Mesenchymal stem cell (in vitro differentiated cells and primary cell): ENCODE results near the gene ABHD17B.

Experiments used
- DNase-seq: peaks from one replicate; pipeline ENCODE4 v3.0.0-alpha.2; 2013
- H2AFZ ChIP-seq: one replicate; pipeline ENCODE4 v1.6.1; 2013; ENCODE audit warnings: low read depth, mild to moderate bottlenecking, control low read depth, inconsistent platforms, low read length, moderate library complexity
- H2AK5ac ChIP-seq: 2 replicates; pipeline ENCODE4 v1.6.1; 2013; ENCODE audit warnings: low read length, moderate library complexity, mild to moderate bottlenecking, inconsistent platforms; ENCODE audit not compliant: severe bottlenecking
- H2BK120ac ChIP-seq: one replicate; pipeline ENCODE4 v1.6.1; 2013; ENCODE audit warnings: low read depth, mild to moderate bottlenecking, inconsistent platforms, low read length, moderate library complexity
- H2BK12ac ChIP-seq, 2 experiments: one replicate each; pipeline ENCODE4 v1.6.1; 2013; ENCODE audit warnings: inconsistent platforms in 2 of 2, low read length in 2 of 2, mild to moderate bottlenecking in 2 of 2, moderate library complexity in 2 of 2, control low read depth in 1 of 2
- H2BK15ac ChIP-seq: one replicate; pipeline ENCODE4 v1.6.1; 2013; ENCODE audit warnings: mild to moderate bottlenecking, low read depth, inconsistent platforms; ENCODE audit not compliant: poor library complexity, severe bottlenecking
- H2BK5ac ChIP-seq: 2 replicates; pipeline ENCODE4 v1.6.1; 2013; ENCODE audit warnings: low read depth, mild to moderate bottlenecking, low read length, control low read depth, inconsistent platforms; ENCODE audit not compliant: poor library complexity, severe bottlenecking
- H3K14ac ChIP-seq, 2 experiments: one replicate each; pipeline ENCODE4 v1.6.1; 2013; ENCODE audit warnings: inconsistent platforms in 2 of 2, low read length in 2 of 2, control low read depth in 1 of 2, mild to moderate bottlenecking in 1 of 2, moderate library complexity in 1 of 2
- H3K18ac ChIP-seq, 2 experiments: one replicate each; pipeline ENCODE4 v1.6.1; 2013; ENCODE audit warnings: inconsistent platforms in 2 of 2, low read length in 2 of 2, control low read depth in 1 of 2, low read depth in 1 of 2, mild to moderate bottlenecking in 1 of 2
- H3K23ac ChIP-seq, 2 experiments: one replicate each; pipeline ENCODE4 v1.6.1; 2013; ENCODE audit warnings: inconsistent platforms in 2 of 2, low read length in 2 of 2, mild to moderate bottlenecking in 2 of 2, moderate library complexity in 2 of 2, control low read depth in 1 of 2
- H3K27ac ChIP-seq: 2 replicates; pipeline ENCODE4 v1.5.1; 2013; ENCODE audit warnings: mild to moderate bottlenecking, moderate library complexity, low read length, control low read depth, inconsistent platforms; ENCODE audit not compliant: poor library complexity, severe bottlenecking
- H3K27me3 ChIP-seq, 2 experiments: 2 replicates each; pipeline versions ENCODE4 v1.6.1 to v1.7.0; 2013; ENCODE audit warnings: low read length in 2 of 2, mild to moderate bottlenecking in 2 of 2, moderate library complexity in 2 of 2, control low read depth in 1 of 2, inconsistent platforms in 1 of 2; ENCODE audit not compliant: control insufficient read depth in 1 of 2, insufficient read depth in 1 of 2
- H3K36me3 ChIP-seq, 2 experiments: 2 replicates each; pipeline versions ENCODE4 v1.6.1 to v1.7.0; 2013; ENCODE audit warnings: low read length in 2 of 2, control low read depth in 1 of 2, inconsistent platforms in 1 of 2, low read depth in 1 of 2, mild to moderate bottlenecking in 1 of 2; ENCODE audit not compliant: insufficient read depth in 2 of 2, control insufficient read depth in 1 of 2
- H3K4ac ChIP-seq, 2 experiments: one replicate each; pipeline ENCODE4 v1.6.1; 2013; ENCODE audit warnings: inconsistent platforms in 2 of 2, low read length in 2 of 2, mild to moderate bottlenecking in 2 of 2, moderate library complexity in 2 of 2, control low read depth in 1 of 2, low read depth in 1 of 2
- H3K4me1 ChIP-seq: 2 replicates; pipeline ENCODE4 v1.6.1; 2013; ENCODE audit warnings: low read depth, low read length, control low read depth; ENCODE audit not compliant: control insufficient read depth, insufficient read depth
- H3K4me2 ChIP-seq: 2 replicates; pipeline ENCODE4 v1.6.1; 2013; ENCODE audit warnings: low read length, mild to moderate bottlenecking, inconsistent platforms; ENCODE audit not compliant: poor library complexity, severe bottlenecking
- H3K4me3 ChIP-seq, 2 experiments: 2 replicates each; pipeline versions ENCODE4 v1.5.1 to v1.7.0; 2013; ENCODE audit warnings: low read length in 2 of 2, mild to moderate bottlenecking in 2 of 2, control low read depth in 1 of 2, low read depth in 1 of 2; ENCODE audit not compliant: insufficient read depth in 1 of 2
- H3K79me1 ChIP-seq: replicated peaks from 2 replicates; pipeline ENCODE4 v1.6.1; 2013; ENCODE audit warnings: mild to moderate bottlenecking, control low read depth, low read length, inconsistent platforms; ENCODE audit not compliant: poor library complexity, severe bottlenecking
- H3K9ac ChIP-seq: 2 replicates; pipeline ENCODE4 v1.7.0; 2013; ENCODE audit warnings: mild to moderate bottlenecking, low read length, moderate library complexity
- H3K9me3 ChIP-seq: 2 replicates; pipeline ENCODE4 v1.7.0; 2013; ENCODE audit warnings: mild to moderate bottlenecking, low read length; ENCODE audit not compliant: control insufficient read depth
- H4K8ac ChIP-seq: one replicate; pipeline ENCODE4 v1.6.1; 2013; ENCODE audit warnings: inconsistent platforms, mild to moderate bottlenecking, low read length, moderate library complexity
- H4K91ac ChIP-seq: one replicate; pipeline ENCODE4 v1.6.1; 2013; ENCODE audit warnings: mild to moderate bottlenecking, low read length, inconsistent platforms
- WGBS: methylation state at CpG from one replicate; pipeline ENCODE4 v1.1.7; 2013; ENCODE audit warnings: mixed read lengths; 5-methylcytosine and 5-hydroxymethylcytosine counted together

The ABHD17B gene

GRCh38 chr9:71897577-71897976, 13.4 kb downstream of the ABHD17B start:
- Histone ChIP-seq H2AK5ac (no peak overlapping the region), H3K36me3 (no peaks in the 10 kb centered on the region), H3K4me1 (peaks cover 3% of the 10 kb centered on the region), H3K9ac (no peak overlapping the region), H4K8ac (no peak overlapping the region), H2AFZ (no peak overlapping the region), H3K23ac (no peak overlapping the region), H3K18ac (no peak overlapping the region), H3K4me2 (no peak overlapping the region), H3K14ac (no peak overlapping the region), H3K4ac (no peak overlapping the region), H3K79me1 (peaks cover 14% of the 10 kb centered on the region), H3K27me3 (no peaks in the 10 kb centered on the region), H3K27ac (no peak overlapping the region), H2BK12ac (no peak overlapping the region), H2BK120ac (no peak overlapping the region), H3K4me3 (no peak overlapping the region), H4K91ac (no peak overlapping the region), H2BK15ac (no peak overlapping the region), H2BK5ac (no peak overlapping the region), H3K9me3 (no peaks in the 10 kb centered on the region)
- WGBS = no CpG with 5 or more reads among the region's 1 CpG
- DNase-seq = no peak

DNA sequence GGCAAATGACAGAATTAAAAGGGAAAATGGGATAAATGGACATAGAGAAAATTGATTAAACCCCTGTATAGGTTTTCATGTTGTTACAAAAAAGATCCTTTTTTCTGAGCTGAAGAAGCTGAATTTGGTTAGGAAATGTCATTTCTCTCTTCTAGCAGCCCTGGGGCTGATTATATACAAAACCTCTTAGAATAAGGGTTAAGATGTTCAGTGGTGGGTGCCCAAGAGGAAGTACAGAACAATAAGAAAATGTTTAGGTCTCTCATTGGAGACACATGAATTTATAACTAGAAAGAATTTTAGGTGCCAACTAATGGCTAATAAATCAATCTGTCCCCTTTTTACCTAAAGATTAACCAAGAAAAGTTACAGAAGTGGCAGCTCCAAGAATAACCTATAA, 14.2 kb downstream of the ABHD17B start:
- DNase-seq = no peak
- no peaks in the 10 kb centered on the region for H3K9me3 ChIP-seq
- H3K18ac ChIP-seq = no peak overlapping the region

GRCh38 chr9:71895955-71896354, 15.0 kb downstream of the ABHD17B start:
- H3K18ac ChIP-seq = no peak overlapping the region
- H2BK120ac ChIP-seq = no peak overlapping the region
- no peaks in the 10 kb centered on the region for H3K36me3 ChIP-seq
- no peaks in the 10 kb centered on the region for H3K9me3 ChIP-seq
- H4K91ac ChIP-seq = no peak overlapping the region
- H4K8ac ChIP-seq = no peak overlapping the region
- peaks cover 3% of the 10 kb centered on the region for H3K4me1 ChIP-seq
- H2AFZ ChIP-seq = no peak overlapping the region
- H3K4me2 ChIP-seq = no peak overlapping the region
- H3K79me1 ChIP-seq = peaks cover 13% of the 10 kb centered on the region
- no peaks in the 10 kb centered on the region for H3K27me3 ChIP-seq
- H3K14ac ChIP-seq = no peak overlapping the region
- no peak for DNase-seq
- no peak overlapping the region for H2BK12ac ChIP-seq
- H2AK5ac ChIP-seq = no peak overlapping the region
- no peak overlapping the region for H3K4me3 ChIP-seq
- no peak overlapping the region for H3K9ac ChIP-seq
- no peak overlapping the region for H2BK5ac ChIP-seq
- no peak overlapping the region for H3K4ac ChIP-seq
- H3K27ac ChIP-seq = no peak overlapping the region
- H2BK15ac ChIP-seq = no peak overlapping the region
- H3K23ac ChIP-seq = no peak overlapping the region

More for the DNA sequence above, 14.2 kb downstream of the ABHD17B start:
- H2BK12ac ChIP-seq = no peak overlapping the region
- H4K8ac ChIP-seq = no peak overlapping the region
- no peak overlapping the region for H3K14ac ChIP-seq
- H3K79me1 ChIP-seq = peaks cover 13% of the 10 kb centered on the region
- no peak overlapping the region for H2AK5ac ChIP-seq
- H4K91ac ChIP-seq = no peak overlapping the region
- H3K27me3 ChIP-seq = no peaks in the 10 kb centered on the region
- no peak overlapping the region for H3K4me3 ChIP-seq
- H3K27ac ChIP-seq = no peak overlapping the region
- H2BK120ac ChIP-seq = no peak overlapping the region
- H3K36me3 ChIP-seq = no peaks in the 10 kb centered on the region
- no peak overlapping the region for H2BK5ac ChIP-seq
- H3K4me2 ChIP-seq = no peak overlapping the region
- H3K9ac ChIP-seq = no peak overlapping the region
- H2AFZ ChIP-seq = no peak overlapping the region
- H3K4me1 ChIP-seq = peaks cover 3% of the 10 kb centered on the region
- H2BK15ac ChIP-seq = no peak overlapping the region
- H3K23ac ChIP-seq = no peak overlapping the region
- H3K4ac ChIP-seq = no peak overlapping the region

- DNase-seq = peak; percentile 12
- Histone ChIP-seq H3K9me3 (no peaks in the 10 kb centered on the region), H3K18ac (no peak overlapping the region), H2BK12ac (no peak overlapping the region), H3K14ac (no peak overlapping the region), H4K91ac (no peak overlapping the region), H3K4ac (no peak overlapping the region), H3K36me3 (no peaks in the 10 kb centered on the region), H3K27ac (no peak overlapping the region), H2AK5ac (no peak overlapping the region), H3K4me3 (no peak overlapping the region), H3K27me3 (no peaks in the 10 kb centered on the region), H3K4me2 (no peak overlapping the region), H4K8ac (no peak overlapping the region), H3K9ac (no peak overlapping the region), H2BK15ac (no peak overlapping the region), H2BK5ac (no peak overlapping the region), H3K23ac (no peak overlapping the region), H2BK120ac (no peak overlapping the region), H3K79me1 (peaks cover 12% of the 10 kb centered on the region), H2AFZ (no peak overlapping the region), H3K4me1 (peaks cover 3% of the 10 kb centered on the region)
Measured at GRCh38 chr9:71895117-71895516, 15.9 kb downstream of the ABHD17B start.
